Epithelial cell of proximal tubule (primary cell): ENCODE results near the gene SPEM1. TPM values are rescaled to one million over a fixed set of nuclear protein-coding genes. Genes with fewer than 3 reads are reported as not detected.
"Not testable (repeated sequence)": the region's sequence is repeated elsewhere in the genome, so short reads cannot be mapped to it uniquely, and the experiment has no call there.

Experiments
- DNase-seq: peaks from one replicate; pipeline ENCODE4 v3.0.0-alpha.2; 2011; ENCODE audit warnings: low read depth
- H3K4me3 ChIP-seq: 2 replicates; pipeline ENCODE4 v1.5.1; 2011; ENCODE audit warnings: low read depth, mild to moderate bottlenecking, low read length
- total RNA-seq: library from RNA; depleted of rRNA; stranded (reverse); fragments of >200 nt; gene quantifications from 2 replicates; pipeline ENCODE4 v1.2.3, GENCODE V29; 2015
- TF ChIP-seq, protein P1 (sequence below): conservative IDR thresholded peaks from 2 replicates; pipeline ENCODE4 v1.5.1; 2012; ENCODE audit warnings: low read depth, mild to moderate bottlenecking, low read length

SPEM1 gene
- total RNA-seq, 1 donor from 2014 or later = not detected

- H3K4me3 ChIP-seq = no peak overlapping the region
- TF ChIP-seq, protein P1, sequence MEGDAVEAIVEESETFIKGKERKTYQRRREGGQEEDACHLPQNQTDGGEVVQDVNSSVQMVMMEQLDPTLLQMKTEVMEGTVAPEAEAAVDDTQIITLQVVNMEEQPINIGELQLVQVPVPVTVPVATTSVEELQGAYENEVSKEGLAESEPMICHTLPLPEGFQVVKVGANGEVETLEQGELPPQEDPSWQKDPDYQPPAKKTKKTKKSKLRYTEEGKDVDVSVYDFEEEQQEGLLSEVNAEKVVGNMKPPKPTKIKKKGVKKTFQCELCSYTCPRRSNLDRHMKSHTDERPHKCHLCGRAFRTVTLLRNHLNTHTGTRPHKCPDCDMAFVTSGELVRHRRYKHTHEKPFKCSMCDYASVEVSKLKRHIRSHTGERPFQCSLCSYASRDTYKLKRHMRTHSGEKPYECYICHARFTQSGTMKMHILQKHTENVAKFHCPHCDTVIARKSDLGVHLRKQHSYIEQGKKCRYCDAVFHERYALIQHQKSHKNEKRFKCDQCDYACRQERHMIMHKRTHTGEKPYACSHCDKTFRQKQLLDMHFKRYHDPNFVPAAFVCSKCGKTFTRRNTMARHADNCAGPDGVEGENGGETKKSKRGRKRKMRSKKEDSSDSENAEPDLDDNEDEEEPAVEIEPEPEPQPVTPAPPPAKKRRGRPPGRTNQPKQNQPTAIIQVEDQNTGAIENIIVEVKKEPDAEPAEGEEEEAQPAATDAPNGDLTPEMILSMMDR = no peak
- DNase-seq = no peak
Measured at GRCh38 chr17:7468804-7469389, 48.8 kb downstream of the SPEM1 start.

DNA sequence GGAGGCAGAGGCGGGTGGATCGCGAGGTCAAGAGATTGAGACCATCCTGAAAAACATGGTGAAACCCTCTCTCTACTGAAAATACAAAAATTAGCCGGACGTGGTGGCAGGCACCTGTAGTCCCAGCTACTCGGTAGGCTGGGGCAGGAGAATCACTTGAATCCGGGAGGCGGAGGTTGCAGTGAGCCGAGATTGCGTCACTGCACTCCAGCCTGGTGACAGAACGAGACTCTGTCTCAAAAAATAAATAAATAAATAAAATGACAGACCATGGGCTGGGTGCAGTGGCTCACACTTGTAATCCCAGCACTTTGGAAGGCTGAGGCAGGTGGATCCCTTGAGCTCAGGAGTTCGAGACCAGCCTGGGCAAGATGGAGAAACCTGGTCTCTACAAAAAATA is 49.7 kb downstream of the SPEM1 start:
- not testable (repeated sequence) for DNase-seq, H3K4me3 ChIP-seq

DNA sequence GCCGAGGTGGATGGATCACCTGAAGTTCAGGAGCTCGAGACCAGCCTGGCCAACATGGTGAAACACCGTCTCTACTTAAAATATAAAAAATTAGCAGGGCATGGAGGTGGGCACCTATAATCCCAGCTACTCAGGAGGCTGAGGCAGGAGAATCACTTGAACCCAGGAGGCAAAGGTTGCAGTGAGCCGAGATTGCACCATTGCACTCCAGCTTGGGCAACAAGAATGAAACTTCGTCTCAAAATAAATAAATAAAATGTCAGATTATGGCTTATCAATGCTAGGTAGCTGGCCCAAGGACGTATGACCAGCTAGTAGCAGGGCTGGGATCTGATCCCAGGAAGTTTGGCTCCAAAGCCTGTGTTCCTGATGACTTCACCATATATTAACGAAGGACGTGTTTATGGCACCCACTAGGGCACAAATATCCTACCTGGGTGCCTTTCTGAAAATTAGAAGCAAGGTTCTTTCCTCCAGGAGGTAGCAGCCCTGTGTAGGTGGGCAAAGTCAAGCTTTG is 50.4 kb downstream of the SPEM1 start:
- not testable (repeated sequence) for DNase-seq, H3K4me3 ChIP-seq

Other genes with a start within 250 kb of the SPEM1 start
- gene ASGR1, start 241.0 kb upstream of the SPEM1 start, total RNA-seq = 0.72 and 5.1 TPM in 2 replicates
- 2.6 and 7.8 TPM in 2 replicates for gene DLG4, start 200.5 kb upstream of the SPEM1 start, total RNA-seq
- gene ACADVL, start 200.4 kb upstream of the SPEM1 start, total RNA-seq = 320 and 573 TPM in 2 replicates
- gene DVL2, start 185.8 kb upstream of the SPEM1 start, total RNA-seq = 46.5 and 68.0 TPM in 2 replicates
- 27.1 and 42.8 TPM in 2 replicates for gene PHF23, start 180.9 kb upstream of the SPEM1 start, total RNA-seq
- gene GABARAP, start 177.9 kb upstream of the SPEM1 start, total RNA-seq = 298 and 570 TPM in 2 replicates
- 36.4 and 58.5 TPM in 2 replicates for gene CTDNEP1, start 168.6 kb upstream of the SPEM1 start, total RNA-seq
- 37.0 and 54.8 TPM in 2 replicates for gene ELP5, start 168.1 kb upstream of the SPEM1 start, total RNA-seq
- gene CLDN7, start 157.8 kb upstream of the SPEM1 start, total RNA-seq = 105 and 200 TPM in 2 replicates
- 0.23 and 0.36 TPM in 2 replicates for gene SLC2A4, start 138.6 kb upstream of the SPEM1 start, total RNA-seq
- gene YBX2, start 125.7 kb upstream of the SPEM1 start, total RNA-seq = 0.14 and 0.35 TPM in 2 replicates
- 353 and 817 TPM in 2 replicates for gene EIF5A, start 112.7 kb upstream of the SPEM1 start, total RNA-seq
- 91.5 and 104 TPM in 2 replicates for gene GPS2, start 105.0 kb upstream of the SPEM1 start, total RNA-seq
- 13.4 and 19.3 TPM in 2 replicates for gene NEURL4, start 91.0 kb upstream of the SPEM1 start, total RNA-seq
- 0.81 and 1.4 TPM in 2 replicates for gene ACAP1, start 83.8 kb upstream of the SPEM1 start, total RNA-seq
- 9.8 and 12.3 TPM in 2 replicates for gene KCTD11, start 68.2 kb upstream of the SPEM1 start, total RNA-seq
- gene TMEM95, start 65.2 kb upstream of the SPEM1 start, total RNA-seq = not detected in 2 replicates
- gene TNK1, start 39.2 kb upstream of the SPEM1 start, total RNA-seq = 5.4 and 7.3 TPM in 2 replicates
- 33.0 and 59.0 TPM in 2 replicates for gene PLSCR3, start 25.8 kb upstream of the SPEM1 start, total RNA-seq
- 134 and 163 TPM in 2 replicates for gene TMEM256, start 16.2 kb upstream of the SPEM1 start, total RNA-seq
- gene NLGN2, start 12.5 kb upstream of the SPEM1 start, total RNA-seq = 2.5 and 10.3 TPM in 2 replicates
- gene SPEM2, start 5.3 kb downstream of the SPEM1 start, total RNA-seq = not detected in 2 replicates
- gene SPEM3, start 8.5 kb downstream of the SPEM1 start, total RNA-seq = not detected in 2 replicates
- gene TMEM102, start 15.1 kb downstream of the SPEM1 start, total RNA-seq = 24.6 and 25.0 TPM in 2 replicates
- gene FGF11, start 19.2 kb downstream of the SPEM1 start, total RNA-seq = 0.51 and 11.5 TPM in 2 replicates
- 21.3 and 30.7 TPM in 2 replicates for gene CHRNB1, start 24.7 kb downstream of the SPEM1 start, total RNA-seq
- gene ZBTB4, start 59.3 kb downstream of the SPEM1 start, total RNA-seq = 17.9 and 24.6 TPM in 2 replicates
- gene SLC35G6, start 61.1 kb downstream of the SPEM1 start, total RNA-seq = not detected in 2 replicates
- gene POLR2A, start 64.0 kb downstream of the SPEM1 start, total RNA-seq = 30.3 and 30.5 TPM in 2 replicates
- 25.2 and 31.8 TPM in 2 replicates for gene TNFSF12, start 128.7 kb downstream of the SPEM1 start, total RNA-seq
- 5.2 and 6.4 TPM in 2 replicates for gene TNFSF13, start 138.4 kb downstream of the SPEM1 start, total RNA-seq
- 62.9 and 113 TPM in 2 replicates for gene SENP3, start 141.6 kb downstream of the SPEM1 start, total RNA-seq
- gene CD68, start 159.3 kb downstream of the SPEM1 start, total RNA-seq = 10.7 and 16.7 TPM in 2 replicates
- 236 and 272 TPM in 2 replicates for gene MPDU1, start 163.5 kb downstream of the SPEM1 start, total RNA-seq
- gene SOX15, start 169.8 kb downstream of the SPEM1 start, total RNA-seq = 18.7 and 19.0 TPM in 2 replicates
- gene FXR2, start 194.6 kb downstream of the SPEM1 start, total RNA-seq = 49.9 and 53.6 TPM in 2 replicates
- gene SAT2, start 207.5 kb downstream of the SPEM1 start, total RNA-seq = 32.6 and 43.4 TPM in 2 replicates
- not detected in 2 replicates for gene SHBG, start 209.8 kb downstream of the SPEM1 start, total RNA-seq
- gene ATP1B2, start 230.6 kb downstream of the SPEM1 start, total RNA-seq = not detected in 2 replicates